ENCODE results near the gene CLCN6. TPM values are rescaled to one million over a fixed set of nuclear protein-coding genes. Genes with fewer than 3 reads are reported as not detected.

Gene CLCN6
- total and polyA plus RNA-seq, 4 donors = 3.9 to 37.5 (median 20.7) TPM

DNA sequence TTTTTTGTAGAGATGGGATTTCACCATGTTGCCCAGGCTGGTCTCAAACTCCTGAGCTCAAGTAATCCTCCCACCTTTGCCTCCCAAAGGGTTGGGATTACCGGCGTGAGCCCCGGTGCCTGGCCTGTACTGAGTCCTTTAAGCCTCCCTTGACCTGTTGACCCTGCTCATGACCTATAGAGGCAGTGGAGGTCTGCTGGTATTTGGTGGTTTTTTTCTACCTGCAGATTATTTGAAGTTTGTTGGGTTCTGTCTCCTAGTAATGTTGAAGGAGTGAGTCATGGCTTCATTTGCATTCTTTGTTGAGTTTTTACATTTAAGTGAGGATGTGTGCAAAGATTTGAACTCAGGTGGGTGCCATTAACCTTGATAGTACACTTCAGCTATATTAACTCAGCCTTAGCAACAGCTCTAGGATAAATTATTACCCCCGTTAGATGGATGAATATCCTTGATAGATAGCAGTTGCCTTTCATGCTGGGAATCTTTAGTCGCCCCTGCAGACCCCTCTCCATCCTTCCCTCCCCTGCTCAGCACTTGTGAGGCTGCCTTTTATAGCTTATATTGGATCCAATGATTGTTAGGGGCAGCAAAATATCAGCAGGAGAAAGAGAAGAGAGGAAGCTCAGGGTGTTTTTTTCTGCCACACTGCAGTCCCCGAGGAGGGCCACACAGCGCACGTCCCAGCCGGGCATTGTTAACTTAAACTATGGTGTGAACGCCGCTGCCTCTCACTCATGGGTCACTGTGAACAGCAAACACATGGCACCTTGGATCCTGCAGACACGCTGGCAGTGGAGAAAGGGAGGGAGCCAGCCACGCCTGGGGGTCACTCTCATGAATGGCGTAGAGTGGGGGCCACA, 67.6 kb downstream of the CLCN6 start:
- Histone ChIP-seq H3K9me3 (ENCODE audit: control insufficient read depth, low read length) (no peaks in the 10 kb centered on the region), H3K27ac (ENCODE audit: low read depth in 1 of 2, low read length in 2 of 2) (no peak overlapping the region), H3K27me3 (ENCODE audit: control insufficient read depth in 1 of 2, insufficient read depth in 2 of 2, low read length in 1 of 2) (no peaks in the 10 kb centered on the region), H3K36me3 (ENCODE audit: control insufficient read depth in 1 of 2, insufficient read depth in 2 of 2, low read length in 1 of 2) (no peaks in the 10 kb centered on the region), H3K4me1 (ENCODE audit: control insufficient read depth in 1 of 2, insufficient read depth in 2 of 2, low read length in 2 of 2) (no peaks in the 10 kb centered on the region), H3K4me3 (ENCODE audit: low read length in 2 of 2) (no peak overlapping the region)
- intact Hi-C loops (cut with DNase I) = no loop called here
- DNase-seq (no peak), ATAC-seq (ENCODE audit: low FRiP score) (no peak)
- WGBS, 2 donors = 57 to 63% methylated on average over 14 of the region's 14 CpGs

DNA sequence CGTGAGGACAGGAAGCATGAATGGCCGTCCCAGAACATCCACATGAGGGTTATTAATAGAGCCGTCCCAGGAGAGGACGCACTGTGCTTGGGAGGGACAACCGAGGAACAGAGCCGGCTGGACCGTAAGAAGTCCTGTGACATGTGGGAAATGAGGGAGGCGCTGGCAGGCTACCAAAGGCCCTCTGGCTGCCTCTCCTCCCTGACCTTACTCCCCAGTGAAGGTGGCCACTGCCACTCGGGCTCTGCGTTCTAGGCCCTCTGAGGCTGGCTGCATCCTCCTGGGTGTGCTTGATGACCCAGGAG, 68.2 kb downstream of the CLCN6 start:
- Histone ChIP-seq H3K9me3 (ENCODE audit: control insufficient read depth, low read length) (no peaks in the 10 kb centered on the region), H3K4me3 (ENCODE audit: low read length in 2 of 2) (no peak overlapping the region), H3K27me3 (ENCODE audit: control insufficient read depth in 1 of 2, insufficient read depth in 2 of 2, low read length in 1 of 2) (no peaks in the 10 kb centered on the region), H3K36me3 (ENCODE audit: control insufficient read depth in 1 of 2, insufficient read depth in 2 of 2, low read length in 1 of 2) (no peaks in the 10 kb centered on the region), H3K4me1 (ENCODE audit: control insufficient read depth in 1 of 2, insufficient read depth in 2 of 2, low read length in 2 of 2) (no peaks in the 10 kb centered on the region), H3K27ac (ENCODE audit: low read depth in 1 of 2, low read length in 2 of 2) (no peak overlapping the region)
- DNase-seq (no peak), ATAC-seq (ENCODE audit: low FRiP score) (no peak)
- intact Hi-C loops (cut with DNase I) = no loop called here
- WGBS, 2 donors = 29 to 37% methylated on average over 10 of the region's 10 CpGs

- WGBS, 2 donors = 73 to 74% methylated on average over 6 of the region's 6 CpGs
- no peak for DNase-seq
- H3K27me3 ChIP-seq (ENCODE audit: control insufficient read depth in 1 of 2, insufficient read depth in 2 of 2, low read length in 1 of 2) = no peaks in the 10 kb centered on the region
Measured at GRCh38 chr1:11874624-11875023, 68.6 kb downstream of the CLCN6 start.

GRCh38 chr1:11875094-11875493, 69.1 kb downstream of the CLCN6 start:
- ATAC-seq (ENCODE audit: low FRiP score) (no peak), DNase-seq (no peak)
- H3K9me3 ChIP-seq (ENCODE audit: control insufficient read depth, low read length) = no peaks in the 10 kb centered on the region
- no peak overlapping the region for H3K27ac ChIP-seq (ENCODE audit: low read depth in 1 of 2, low read length in 2 of 2)
- intact Hi-C loops (cut with DNase I) = no loop called here
- H3K27me3 ChIP-seq (ENCODE audit: control insufficient read depth in 1 of 2, insufficient read depth in 2 of 2, low read length in 1 of 2) = no peaks in the 10 kb centered on the region
- WGBS, 2 donors = 80 to 82% methylated on average over 10 of the region's 10 CpGs
- H3K36me3 ChIP-seq (ENCODE audit: control insufficient read depth in 1 of 2, insufficient read depth in 2 of 2, low read length in 1 of 2) = no peaks in the 10 kb centered on the region
- no peaks in the 10 kb centered on the region for H3K4me1 ChIP-seq (ENCODE audit: control insufficient read depth in 1 of 2, insufficient read depth in 2 of 2, low read length in 2 of 2)
- H3K4me3 ChIP-seq (ENCODE audit: low read length in 2 of 2) = no peak overlapping the region

More at GRCh38 chr1:11874624-11875023, 68.6 kb downstream of the CLCN6 start:
- H3K4me1 ChIP-seq (ENCODE audit: control insufficient read depth in 1 of 2, insufficient read depth in 2 of 2, low read length in 2 of 2) = no peaks in the 10 kb centered on the region
- no peak for ATAC-seq (ENCODE audit: low FRiP score)
- no peaks in the 10 kb centered on the region for H3K9me3 ChIP-seq (ENCODE audit: control insufficient read depth, low read length)
- H3K27ac ChIP-seq (ENCODE audit: low read depth in 1 of 2, low read length in 2 of 2) = no peak overlapping the region
- intact Hi-C loops (cut with DNase I) = no loop called here
- H3K4me3 ChIP-seq (ENCODE audit: low read length in 2 of 2) = no peak overlapping the region
- H3K36me3 ChIP-seq (ENCODE audit: control insufficient read depth in 1 of 2, insufficient read depth in 2 of 2, low read length in 1 of 2) = no peaks in the 10 kb centered on the region

- WGBS, 2 donors = 42 to 57% methylated on average over 6 of the region's 6 CpGs
- ATAC-seq (ENCODE audit: low FRiP score) (no peak), DNase-seq (no peak)
- Histone ChIP-seq H3K36me3 (ENCODE audit: control insufficient read depth in 1 of 2, insufficient read depth in 2 of 2, low read length in 1 of 2) (no peaks in the 10 kb centered on the region), H3K4me3 (ENCODE audit: low read length in 2 of 2) (no peak overlapping the region), H3K4me1 (ENCODE audit: control insufficient read depth in 1 of 2, insufficient read depth in 2 of 2, low read length in 2 of 2) (no peaks in the 10 kb centered on the region), H3K9me3 (ENCODE audit: control insufficient read depth, low read length) (no peaks in the 10 kb centered on the region), H3K27me3 (ENCODE audit: control insufficient read depth in 1 of 2, insufficient read depth in 2 of 2, low read length in 1 of 2) (no peaks in the 10 kb centered on the region), H3K27ac (ENCODE audit: low read depth in 1 of 2, low read length in 2 of 2) (no peak overlapping the region)
- intact Hi-C loops (cut with DNase I) = no loop called here
Measured at GRCh38 chr1:11877074-11877473, 71.1 kb downstream of the CLCN6 start.

DNA sequence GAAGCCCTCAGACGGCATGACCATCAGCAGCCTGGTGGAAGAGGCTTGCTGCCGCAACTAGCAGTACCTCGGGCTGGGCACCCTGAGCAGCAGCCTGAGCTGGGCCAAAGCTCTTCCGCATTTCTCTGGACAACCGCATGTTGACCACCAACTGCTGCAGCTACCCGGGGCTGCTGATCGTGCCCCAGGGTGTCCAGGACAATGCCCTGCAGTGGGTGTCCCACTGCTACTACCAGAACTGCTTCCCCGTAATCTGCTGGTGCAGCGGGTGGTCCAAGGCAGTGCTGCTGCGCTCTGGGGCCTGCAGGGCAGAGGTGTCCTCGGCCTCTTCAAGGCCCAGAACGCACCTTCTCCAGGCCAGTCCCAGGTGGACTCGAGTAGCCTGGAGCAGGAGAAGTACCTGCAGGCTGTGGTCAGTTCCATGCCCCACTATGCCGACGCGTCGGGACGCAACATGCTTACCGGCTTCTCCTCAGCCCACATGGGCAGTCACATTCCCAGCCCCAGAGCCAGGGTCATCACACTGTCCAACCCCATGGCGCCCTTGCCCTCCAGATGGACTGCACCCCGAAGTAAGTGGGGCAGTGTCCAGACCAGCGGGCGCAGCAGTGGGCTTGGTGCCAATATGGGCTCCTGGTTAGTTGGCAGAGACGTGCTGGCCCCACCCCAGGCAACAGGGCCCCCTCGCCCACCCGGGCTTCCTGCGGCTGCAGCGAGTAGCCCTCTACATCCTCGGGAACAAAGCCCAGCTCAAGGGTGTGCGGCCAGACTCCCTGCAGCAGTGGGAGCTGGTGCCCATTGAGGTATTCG, 72.3 kb downstream of the CLCN6 start:
- H3K27ac ChIP-seq (ENCODE audit: low read depth in 1 of 2, low read length in 2 of 2) = no peak overlapping the region
- H3K4me3 ChIP-seq (ENCODE audit: low read length in 2 of 2) = no peak overlapping the region
- no peaks in the 10 kb centered on the region for H3K36me3 ChIP-seq (ENCODE audit: control insufficient read depth in 1 of 2, insufficient read depth in 2 of 2, low read length in 1 of 2)
- DNase-seq = no peak
- H3K9me3 ChIP-seq (ENCODE audit: control insufficient read depth, low read length) = no peaks in the 10 kb centered on the region
- WGBS, 2 donors = 86 to 90% methylated on average over 29 to 31 of the region's 31 CpGs
- no peaks in the 10 kb centered on the region for H3K4me1 ChIP-seq (ENCODE audit: control insufficient read depth in 1 of 2, insufficient read depth in 2 of 2, low read length in 2 of 2)
- intact Hi-C loops (cut with DNase I) = no loop called here
- no peak for ATAC-seq (ENCODE audit: low FRiP score)
- H3K27me3 ChIP-seq (ENCODE audit: control insufficient read depth in 1 of 2, insufficient read depth in 2 of 2, low read length in 1 of 2) = no peaks in the 10 kb centered on the region

- H3K4me1 ChIP-seq (ENCODE audit: control insufficient read depth in 1 of 2, insufficient read depth in 2 of 2, low read length in 2 of 2) = no peaks in the 10 kb centered on the region
- H3K9me3 ChIP-seq (ENCODE audit: control insufficient read depth, low read length) = no peaks in the 10 kb centered on the region
- no peak overlapping the region for H3K4me3 ChIP-seq (ENCODE audit: low read length in 2 of 2)
- no peak overlapping the region for H3K27ac ChIP-seq (ENCODE audit: low read depth in 1 of 2, low read length in 2 of 2)
- 85 to 87% methylated on average over 6 of the region's 6 CpGs for WGBS, 2 donors
- H3K27me3 ChIP-seq (ENCODE audit: control insufficient read depth in 1 of 2, insufficient read depth in 2 of 2, low read length in 1 of 2) = no peaks in the 10 kb centered on the region
- H3K36me3 ChIP-seq (ENCODE audit: control insufficient read depth in 1 of 2, insufficient read depth in 2 of 2, low read length in 1 of 2) = no peaks in the 10 kb centered on the region
- ATAC-seq (ENCODE audit: low FRiP score) = no peak
- intact Hi-C loops (cut with DNase I) = no loop called here
- no peak for DNase-seq
Measured at GRCh38 chr1:11878891-11879190, 72.8 kb downstream of the CLCN6 start.

DNA sequence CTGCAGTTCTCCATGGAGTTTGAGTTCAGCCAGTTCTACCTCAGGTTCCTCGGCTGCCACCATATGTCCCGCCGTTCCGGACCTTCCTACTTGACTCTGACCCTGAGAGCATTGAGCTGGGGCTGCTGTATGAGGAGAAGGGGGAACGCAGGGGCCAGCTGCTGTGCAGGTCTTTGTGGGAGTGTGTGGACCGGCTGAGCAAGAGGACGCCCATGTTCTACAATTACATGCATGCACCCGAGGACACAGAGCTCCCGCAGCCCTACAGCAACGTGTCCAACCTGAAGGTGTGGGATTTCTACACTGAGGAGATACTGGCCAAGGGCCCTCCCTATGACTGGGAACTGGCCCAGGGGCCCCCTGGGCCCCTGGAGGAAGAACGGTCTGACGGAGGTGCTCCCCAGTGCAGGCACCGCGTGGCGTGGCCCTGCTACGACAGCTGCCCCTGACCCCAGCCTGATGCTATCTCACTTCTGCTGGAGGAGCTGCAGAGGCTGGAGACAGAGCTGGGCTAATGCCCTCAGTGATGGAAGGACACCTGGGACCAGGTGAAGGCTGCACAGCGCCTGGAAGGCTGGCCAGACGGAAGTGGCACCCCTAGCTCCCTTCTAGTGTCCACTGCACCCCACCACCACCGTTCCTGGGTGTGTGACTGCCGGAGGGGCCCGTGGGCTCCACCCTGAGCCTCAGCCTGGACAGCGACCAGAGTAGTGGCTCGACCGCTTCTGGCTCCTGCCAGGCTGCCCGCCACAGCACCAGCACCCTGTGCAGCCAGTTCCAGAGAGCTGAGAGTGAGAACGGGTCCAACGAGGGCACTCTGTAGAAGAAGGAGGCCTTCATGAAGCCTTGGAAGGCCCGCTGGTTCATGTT, 73.6 kb downstream of the CLCN6 start:
- H3K36me3 ChIP-seq (ENCODE audit: control insufficient read depth in 1 of 2, insufficient read depth in 2 of 2, low read length in 1 of 2) = no peaks in the 10 kb centered on the region
- no peak overlapping the region for H3K4me3 ChIP-seq (ENCODE audit: low read length in 2 of 2)
- 80 to 83% methylated on average over 28 of the region's 28 CpGs for WGBS, 2 donors
- DNase-seq = no peak
- ATAC-seq (ENCODE audit: low FRiP score) = no peak
- H3K27me3 ChIP-seq (ENCODE audit: control insufficient read depth in 1 of 2, insufficient read depth in 2 of 2, low read length in 1 of 2) = no peaks in the 10 kb centered on the region
- H3K9me3 ChIP-seq (ENCODE audit: control insufficient read depth, low read length) = no peaks in the 10 kb centered on the region
- intact Hi-C loops (cut with DNase I) = no loop called here
- H3K27ac ChIP-seq (ENCODE audit: low read depth in 1 of 2, low read length in 2 of 2) = no peak overlapping the region
- H3K4me1 ChIP-seq (ENCODE audit: control insufficient read depth in 1 of 2, insufficient read depth in 2 of 2, low read length in 2 of 2) = no peaks in the 10 kb centered on the region

Measured in aorta (tissue), 5 donors.